ENCODE data around the gene LAMTOR4. TPM values are rescaled to one million over a fixed set of nuclear protein-coding genes. Genes with fewer than 3 reads are reported as not detected.

Gene LAMTOR4
- total and polyA plus RNA-seq, 2 of the 13 experiments (the other 11 are each of a cell fraction or from before 2014, with no cell fraction given) = 115 to 118 TPM

GRCh38 chr7:100101016-100101862 is 47.5 kb upstream of the LAMTOR4 start, which contains the start of the genes AP4M1 and MCM7 (continued):
- peak; percentile 12; the same call in 1 of the 2 replicates for TF ChIP-seq TFAP4 (IDR thresholded peaks at IDR 0.05; ENCODE audit: borderline replicate concordance, low read depth)
- TF ChIP-seq SKIL (CRISPR knock-in tag; IDR thresholded peaks at IDR 0.05; ENCODE audit: borderline replicate concordance) = peak; percentile 31; the same call in 1 of the 2 replicates
- TF ChIP-seq ZNF878 (CRISPR knock-in tag; IDR thresholded peaks at IDR 0.05) = peak; percentile 73; the same call in 1 of the 2 replicates
- 0 out of 2 replicates have a peak, but pooled peaks have one; percentile 60 for TF ChIP-seq HINFP (CRISPR knock-in tag; IDR thresholded peaks at IDR 0.05; ENCODE audit: low read depth)
- peak; percentile 61 for TF ChIP-seq ZHX1 (CRISPR knock-in tag; IDR thresholded peaks at IDR 0.05; ENCODE audit: low read depth)
- no peak for TF ChIP-seq EHMT2 (IDR thresholded peaks at IDR 0.05; ENCODE audit: borderline replicate concordance, low read depth, low read length)
- TF ChIP-seq ZNF160 (CRISPR knock-in tag; IDR thresholded peaks at IDR 0.05) = no peak
- 0 out of 2 replicates have a peak, but pooled peaks have one; percentile 39 for TF ChIP-seq MED13 (CRISPR knock-in tag; IDR thresholded peaks at IDR 0.05)
- TF ChIP-seq ZBTB42 (CRISPR knock-in tag; IDR thresholded peaks at IDR 0.05) = no peak; the same call in none of the 2 replicates
- TF ChIP-seq SNAI1 (CRISPR knock-in tag; IDR thresholded peaks at IDR 0.05; ENCODE audit: borderline replicate concordance) = peak; percentile 69; the same call in 1 of the 2 replicates
- peak; percentile 87 for TF ChIP-seq ARNT2 (CRISPR knock-in tag; IDR thresholded peaks at IDR 0.05; ENCODE audit: low read depth)
- peak; percentile 66 for TF ChIP-seq KDM5A (IDR thresholded peaks at IDR 0.05; ENCODE audit: borderline replicate concordance, low read length)
- no peak for TF ChIP-seq ZNF235 (CRISPR knock-in tag; IDR thresholded peaks at IDR 0.05; ENCODE audit: borderline replicate concordance)
- TF ChIP-seq FOXO4 (CRISPR knock-in tag; conservative IDR thresholded peaks at IDR 0.05) = no peak
- no peak for TF ChIP-seq BRCA1 (CRISPR knock-in tag; IDR thresholded peaks at IDR 0.05)
- no peak for TF ChIP-seq RFX1 (IDR thresholded peaks at IDR 0.05)
